Common myeloid progenitor, CD34-positive (primary cell): ENCODE measurements around the gene SLFN12L.

ENCODE experiments used
- CTCF ChIA-PET: fragments of 350-600 bp; sonication (Branson Sonifier 250); formaldehyde crosslinking; loops from one replicate; lab custom pipeline; 2021; ENCODE audit warnings: antibody characterized with exemption; lab: Charles Lee
- POLR2A ChIA-PET: fragments of 350-600 bp; sonication (Branson Sonifier 250); formaldehyde crosslinking; loops from one replicate; lab custom pipeline; 2021; ENCODE audit warnings: antibody characterized with exemption; lab: Charles Lee
- DNase-seq, 3 donors: peaks; one replicate each; pipeline versions ENCODE4 v3.0.0 to v3.0.0-alpha.2; 2013
- H3K27ac ChIP-seq, 2 experiments: 1 replicate in 1 of 2; 2 replicates in 1 of 2; pipeline ENCODE4 v1.7.0; 2013; ENCODE audit warnings: inconsistent platforms in 2 of 2, low read length in 2 of 2, mild to moderate bottlenecking in 2 of 2, low read depth in 1 of 2, moderate library complexity in 1 of 2; ENCODE audit not compliant: severe bottlenecking in 2 of 2, insufficient read depth in 1 of 2, poor library complexity in 1 of 2
- H3K27me3 ChIP-seq, 5 experiments: replicated peaks in 2 of 5; 1 replicate in 3 of 5; 2 replicates in 2 of 5; pipeline versions ENCODE4 v1.6.1 to v1.7.0; 2013; ENCODE audit warnings: low read length in 4 of 5, mild to moderate bottlenecking in 2 of 5, moderate library complexity in 2 of 5, inconsistent platforms in 1 of 5; ENCODE audit not compliant: insufficient read depth in 5 of 5, control insufficient read depth in 4 of 5
- H3K36me3 ChIP-seq, 4 experiments: 1 replicate in 2 of 4; 2 replicates in 2 of 4; pipeline versions ENCODE4 v1.6.1 to v1.7.0; 2013; ENCODE audit warnings: low read length in 3 of 4, control low read depth in 1 of 4, mild to moderate bottlenecking in 1 of 4; ENCODE audit not compliant: control insufficient read depth in 4 of 4, insufficient read depth in 4 of 4
- H3K4me1 ChIP-seq, 4 experiments: 1 replicate in 3 of 4; 2 replicates in 1 of 4; pipeline versions ENCODE4 v1.6.1 to v1.7.1; 2013; ENCODE audit warnings: low read length in 3 of 4, mild to moderate bottlenecking in 3 of 4, control low read depth in 1 of 4, inconsistent platforms in 1 of 4, moderate library complexity in 1 of 4; ENCODE audit not compliant: control insufficient read depth in 4 of 4, insufficient read depth in 4 of 4; ENCODE audit errors: control extremely low read depth in 1 of 4
- H3K4me3 ChIP-seq, 7 experiments: 1 replicate in 4 of 7; 2 replicates in 3 of 7; pipeline versions ENCODE4 v1.5.1 to v1.7.0; 2013; ENCODE audit warnings: mild to moderate bottlenecking in 7 of 7, low read length in 6 of 7, moderate library complexity in 6 of 7, inconsistent platforms in 2 of 7, low read depth in 2 of 7, control low read depth in 1 of 7; ENCODE audit not compliant: insufficient read depth in 4 of 7, control insufficient read depth in 1 of 7; ENCODE audit errors: extremely low read depth in 1 of 7
- H3K9me3 ChIP-seq, 5 experiments: 1 replicate in 4 of 5; 2 replicates in 1 of 5; pipeline versions ENCODE4 v1.6.1 to v1.7.1; 2013; ENCODE audit warnings: low read length in 4 of 5, mild to moderate bottlenecking in 2 of 5, inconsistent platforms in 1 of 5, low read depth in 1 of 5, moderate library complexity in 1 of 5; ENCODE audit not compliant: control insufficient read depth in 4 of 5, insufficient read depth in 2 of 5; ENCODE audit errors: control extremely low read depth in 1 of 5
- WGBS: methylation state at CpG from one replicate; pipeline ENCODE4 v1.1.5; 2013; ENCODE audit not compliant: insufficient coverage; 5-methylcytosine and 5-hydroxymethylcytosine counted together

The SLFN12L gene

GRCh38 chr17:35559495-35560210 is 22.2 kb upstream of the SLFN12L start:
- 0% methylated on average over 1 of the region's 2 CpGs for WGBS
- H3K36me3 ChIP-seq = no peaks in the 10 kb centered on the region
- H3K9me3 ChIP-seq = no peaks in the 10 kb centered on the region
- no peaks in the 10 kb centered on the region for H3K27me3 ChIP-seq
- peak overlapping the region; percentile 40 to 79 for H3K27ac ChIP-seq
- peak; percentile 75 to 94 (median 86) for DNase-seq
- ChIA-PET POLR2A (interaction anchor here (0.6 to 2.8 kb wide), 4 partner anchors 17 to 50 kb away, joined by 3 to 20 read pairs (median 4); partner anchors contain the start of gene PEX12), CTCF (interaction anchor here (0.7 to 2.5 kb wide), 6 partner anchors 8 to 54 kb away, joined by 3 to 7 read pairs (median 5); partner anchors contain the start of gene PEX12)
- H3K4me3 ChIP-seq = peak overlapping the region in 4 of 7 experiments; percentile 12 to 63 (median 43)
- peaks cover 21 to 56% (median 48%) of the 10 kb centered on the region in 4 experiments for H3K4me1 ChIP-seq

GRCh38 chr17:35557353-35557752 is 19.9 kb upstream of the SLFN12L start:
- H3K27me3 ChIP-seq = no peaks in the 10 kb centered on the region
- H3K27ac ChIP-seq = no peak overlapping the region
- H3K4me1 ChIP-seq = peaks cover 21 to 57% (median 51%) of the 10 kb centered on the region in 4 experiments
- H3K9me3 ChIP-seq = no peaks in the 10 kb centered on the region
- 94% methylated on average over 2 of the region's 3 CpGs for WGBS
- ChIA-PET CTCF (interaction anchor here (0.9 to 1.3 kb wide), 3 partner anchors 10 to 190 kb away, joined by 3 to 4 read pairs (median 4); no protein-coding TSS in a partner anchor), POLR2A (no interaction called here)
- peak in 1 of 3 donors; percentile 35 for DNase-seq
- no peak overlapping the region for H3K4me3 ChIP-seq
- no peaks in the 10 kb centered on the region for H3K36me3 ChIP-seq

GRCh38 chr17:35555691-35556090 is 18.2 kb upstream of the SLFN12L start:
- CTCF ChIA-PET = interaction anchor here (0.7 to 4.1 kb wide), 15 partner anchors 13 to 192 kb away, joined by 3 to 26 read pairs (median 4); partner anchors contain the start of gene PEX12
- DNase-seq = peak; percentile 63 to 81 (median 81)
- Histone ChIP-seq H3K27ac (no peak overlapping the region), H3K9me3 (no peaks in the 10 kb centered on the region), H3K36me3 (no peaks in the 10 kb centered on the region), H3K4me1 (peaks cover 21 to 50% (median 43%) of the 10 kb centered on the region in 4 experiments), H3K27me3 (no peaks in the 10 kb centered on the region), H3K4me3 (no peak overlapping the region)
- POLR2A ChIA-PET = interaction anchor here (0.6 to 0.7 kb wide), 2 partner anchors 16 to 19 kb away, joined by 3 read pairs; no protein-coding TSS in a partner anchor
- 93% methylated on average over 3 of the region's 5 CpGs for WGBS

- WGBS = 90% methylated on average over 2 of the region's 5 CpGs
- POLR2A ChIA-PET = interaction anchor here (0.6 kb wide), 1 partner anchor 46 kb away, joined by 3 read pairs; no protein-coding TSS in a partner anchor
- H3K4me3 ChIP-seq = no peak overlapping the region
- CTCF ChIA-PET = interaction anchor here (0.6 to 4.1 kb wide), 11 partner anchors 9 to 129 kb away, joined by 3 to 26 read pairs (median 4); no protein-coding TSS in a partner anchor
- no peaks in the 10 kb centered on the region for H3K27me3 ChIP-seq
- no peak overlapping the region for H3K27ac ChIP-seq
- H3K4me1 ChIP-seq = peaks cover 12 to 40% (median 34%) of the 10 kb centered on the region in 4 experiments
- H3K36me3 ChIP-seq = no peaks in the 10 kb centered on the region
- no peaks in the 10 kb centered on the region for H3K9me3 ChIP-seq
- DNase-seq = no peak
Observed at GRCh38 chr17:35554668-35555067, 17.2 kb upstream of the SLFN12L start.

- CTCF ChIA-PET = interaction anchor here (0.6 to 4.1 kb wide), 7 partner anchors 11 to 60 kb away, joined by 3 to 26 read pairs (median 3); no protein-coding TSS in a partner anchor
- POLR2A ChIA-PET = no interaction called here
Observed at GRCh38 chr17:35553310-35553709, 15.8 kb upstream of the SLFN12L start.

GRCh38 chr17:35548978-35549377 is 11.5 kb upstream of the SLFN12L start:
- Histone ChIP-seq H3K9me3 (no peaks in the 10 kb centered on the region), H3K36me3 (no peaks in the 10 kb centered on the region), H3K27ac (no peak overlapping the region), H3K4me3 (no peak overlapping the region), H3K27me3 (no peaks in the 10 kb centered on the region), H3K4me1 (peaks cover 0 to 18% (median 10%) of the 10 kb centered on the region in 4 experiments)
- ChIA-PET CTCF (interaction anchor here (0.8 to 2.8 kb wide), 7 partner anchors 11 to 237 kb away, joined by 3 to 7 read pairs (median 3); partner anchors contain the start of gene PEX12), POLR2A (no interaction called here)
- no peak for DNase-seq
- WGBS = 100% methylated on average over 1 of the region's 1 CpG

More at GRCh38 chr17:35553310-35553709, 15.8 kb upstream of the SLFN12L start:
- Histone ChIP-seq H3K4me3 (no peak overlapping the region), H3K27me3 (no peaks in the 10 kb centered on the region), H3K27ac (no peak overlapping the region), H3K4me1 (peaks cover 0 to 27% (median 21%) of the 10 kb centered on the region in 4 experiments), H3K36me3 (no peaks in the 10 kb centered on the region), H3K9me3 (no peaks in the 10 kb centered on the region)
- WGBS = 75% methylated on average over 2 of the region's 4 CpGs
- no peak for DNase-seq
